Fibroblast of villous mesenchyme (primary cell): Measurements from ENCODE around the gene TRIOBP. TPM values are rescaled to one million over a fixed set of nuclear protein-coding genes. Genes with fewer than 3 reads are reported as not detected.
A peak's percentile ranks its signal among the peaks of the same experiment; 100 is the strongest.
"Not testable (repeated sequence)": the region's sequence is repeated elsewhere in the genome, so short reads cannot be mapped to it uniquely, and the experiment has no call there.

ENCODE experiments used
- DNase-seq: peaks from one replicate; pipeline ENCODE4 v3.0.0-alpha.2; 2010; ENCODE audit warnings: low read depth
- H3K4me3 ChIP-seq: 2 replicates; pipeline ENCODE4 v1.5.1; 2011; ENCODE audit warnings: low read depth, mild to moderate bottlenecking, low read length
- CTCF ChIP-seq: IDR thresholded peaks from 2 replicates; pipeline ENCODE4 v1.5.1; 2012; ENCODE audit warnings: low read depth, mild to moderate bottlenecking, low read length; ENCODE audit not compliant: insufficient read depth
- total RNA-seq: library from RNA; depleted of rRNA; stranded (reverse); fragments of >200 nt; gene quantifications from 2 replicates; pipeline ENCODE4 v1.2.3, GENCODE V29; 2012

Gene TRIOBP
- 121 and 141 TPM in 2 replicates for total RNA-seq

- peak; percentile 93 for DNase-seq
- peak within 1 kb of the TSS; percentile 44 for H3K4me3 ChIP-seq
- TF ChIP-seq CTCF: peak; percentile 68
Measured at GRCh38 chr22:37696657-37697537, at the start of gene TRIOBP. Gene TRIOBP (plus strand): TSS chr22:37697048. CDS start chr22:37701366, 4,318 bp downstream.

- no peak for DNase-seq
- TF ChIP-seq CTCF: no peak
Measured at GRCh38 chr22:37647317-37647716, 49.5 kb upstream of the TRIOBP start.

GRCh38 chr22:37647928-37648327 is 48.9 kb upstream of the TRIOBP start:
- no peak overlapping the region for H3K4me3 ChIP-seq
- DNase-seq: no peak
- TF ChIP-seq CTCF: no peak

More at GRCh38 chr22:37647317-37647716, 49.5 kb upstream of the TRIOBP start:
- no peak overlapping the region for H3K4me3 ChIP-seq

- H3K4me3 ChIP-seq: no peak overlapping the region
- DNase-seq: no peak
- no peak for TF ChIP-seq CTCF
Measured at GRCh38 chr22:37650463-37651136, 46.2 kb upstream of the TRIOBP start.

- no peak for DNase-seq
- H3K4me3 ChIP-seq: no peak overlapping the region
- no peak for TF ChIP-seq CTCF
Measured at GRCh38 chr22:37654563-37655251, 42.1 kb upstream of the TRIOBP start.

GRCh38 chr22:37655252-37655563 is 41.6 kb upstream of the TRIOBP start:
- DNase-seq: no peak
- H3K4me3 ChIP-seq: no peak overlapping the region
- no peak for TF ChIP-seq CTCF

GRCh38 chr22:37656583-37656982 is 40.3 kb upstream of the TRIOBP start:
- H3K4me3 ChIP-seq, DNase-seq: not testable (repeated sequence)
